Lung (tissue), 12 donors: ENCODE data around the gene HS6ST2. TPM values are rescaled to one million over a fixed set of nuclear protein-coding genes. Genes with fewer than 3 reads are reported as not detected.

ENCODE experiments used
- ATAC-seq: fragments of 200-7000 bp; cut with Tn5 transposase; one replicate; pipeline ENCODE4 v1.9.1; 2020; ENCODE audit warnings: moderate number of reproducible peaks; ENCODE audit not compliant: insufficient read depth, low FRiP score
- DNase-seq, 3 donors: peaks; one replicate each; pipeline ENCODE4 v3.0.0-alpha.2; 2013 to 2017
- H3K27ac ChIP-seq, 2 donors: one replicate each; pipeline ENCODE4 v1.5.1; 2013; ENCODE audit warnings: mild to moderate bottlenecking in 2 of 2, moderate library complexity in 2 of 2, control low read depth in 1 of 2, inconsistent platforms in 1 of 2, low read depth in 1 of 2, low read length in 1 of 2
- H3K27me3 ChIP-seq, 3 donors: one replicate each; pipeline ENCODE4 v1.5.1; 2013; ENCODE audit warnings: low read length in 2 of 3; ENCODE audit not compliant: control insufficient read depth in 3 of 3, insufficient read depth in 3 of 3
- H3K36me3 ChIP-seq, 4 donors: one replicate each; pipeline ENCODE4 v1.5.1; 2013; ENCODE audit warnings: low read length in 4 of 4, mild to moderate bottlenecking in 1 of 4, moderate library complexity in 1 of 4; ENCODE audit not compliant: control insufficient read depth in 4 of 4, insufficient read depth in 4 of 4
- H3K4me1 ChIP-seq, 5 donors: one replicate each; pipeline ENCODE4 v1.5.1; 2013; ENCODE audit warnings: low read length in 5 of 5, mild to moderate bottlenecking in 2 of 5, moderate library complexity in 1 of 5; ENCODE audit not compliant: control insufficient read depth in 5 of 5, insufficient read depth in 5 of 5
- H3K4me3 ChIP-seq: one replicate; pipeline ENCODE4 v1.5.1; 2013; ENCODE audit warnings: mild to moderate bottlenecking, control low read depth, moderate library complexity
- H3K9ac ChIP-seq, 2 donors: one replicate each; pipeline ENCODE4 v1.5.1; 2013; ENCODE audit warnings: low read length in 2 of 2, control low read depth in 1 of 2; ENCODE audit not compliant: insufficient read depth in 1 of 2
- H3K9me3 ChIP-seq, 4 donors: one replicate each; pipeline ENCODE4 v1.5.1; 2013; ENCODE audit warnings: low read length in 3 of 4, mild to moderate bottlenecking in 1 of 4, moderate library complexity in 1 of 4; ENCODE audit not compliant: control insufficient read depth in 4 of 4, insufficient read depth in 3 of 4
- WGBS, 2 donors: extraction: QIAGEN DNeasy Blood & Tissue Kit; methylation state at CpG; one replicate each; pipeline ENCODE4 v1.1.7; 2013; 5-methylcytosine and 5-hydroxymethylcytosine counted together
- polyA plus RNA-seq, 2 donors: library from polyadenylated mRNA; stranded (reverse); fragments of 200-250 nt; gene quantifications; one replicate each; pipeline ENCODE4 v1.2.1, GENCODE V29; 2013
- total RNA-seq, 2 donors: library from RNA; depleted of rRNA in 1 of 2; stranded (reverse); fragments of >200 nt in 1 of 2; gene quantifications; one replicate each; pipeline ENCODE4 v1.2.1, GENCODE V29; 2014 to 2021
- TF ChIP-seq, protein P1 (sequence below): IDR thresholded peaks from 2 replicates; pipeline ENCODE4 v1.5.1; 2012; ENCODE audit warnings: mild to moderate bottlenecking; ENCODE audit errors: control extremely low read depth, extremely low read depth
- donor health status: control.
- donor health status: control.
- donor health status: Bipolar disorder and iron deficiency.
- donor health status: healthy.
- donor health status: DM: yes; HTN: yes; CAD: no.

The HS6ST2 gene
- total and polyA plus RNA-seq, 4 donors, result 0.28 to 14.3 (median 2.2) TPM

- ATAC-seq, result no peak
- Histone ChIP-seq H3K36me3 (no peaks in the 10 kb centered on the region), H3K9me3 (peaks cover 0 to 2% (median 0%) of the 10 kb centered on the region in 4 donors), H3K27ac (no peak overlapping the region), H3K4me3 (no peak overlapping the region), H3K9ac (no peak overlapping the region), H3K27me3 (peaks cover 4 to 12% (median 4%) of the 10 kb centered on the region in 3 donors), H3K4me1 (no peaks in the 10 kb centered on the region)
- no peak for DNase-seq
- 76 to 89% methylated on average over 3 of the region's 3 CpGs for WGBS, 2 donors
- TF ChIP-seq, protein P1, sequence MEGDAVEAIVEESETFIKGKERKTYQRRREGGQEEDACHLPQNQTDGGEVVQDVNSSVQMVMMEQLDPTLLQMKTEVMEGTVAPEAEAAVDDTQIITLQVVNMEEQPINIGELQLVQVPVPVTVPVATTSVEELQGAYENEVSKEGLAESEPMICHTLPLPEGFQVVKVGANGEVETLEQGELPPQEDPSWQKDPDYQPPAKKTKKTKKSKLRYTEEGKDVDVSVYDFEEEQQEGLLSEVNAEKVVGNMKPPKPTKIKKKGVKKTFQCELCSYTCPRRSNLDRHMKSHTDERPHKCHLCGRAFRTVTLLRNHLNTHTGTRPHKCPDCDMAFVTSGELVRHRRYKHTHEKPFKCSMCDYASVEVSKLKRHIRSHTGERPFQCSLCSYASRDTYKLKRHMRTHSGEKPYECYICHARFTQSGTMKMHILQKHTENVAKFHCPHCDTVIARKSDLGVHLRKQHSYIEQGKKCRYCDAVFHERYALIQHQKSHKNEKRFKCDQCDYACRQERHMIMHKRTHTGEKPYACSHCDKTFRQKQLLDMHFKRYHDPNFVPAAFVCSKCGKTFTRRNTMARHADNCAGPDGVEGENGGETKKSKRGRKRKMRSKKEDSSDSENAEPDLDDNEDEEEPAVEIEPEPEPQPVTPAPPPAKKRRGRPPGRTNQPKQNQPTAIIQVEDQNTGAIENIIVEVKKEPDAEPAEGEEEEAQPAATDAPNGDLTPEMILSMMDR, result no peak
Observed at GRCh38 chrX:132676102-132676501, 282.3 kb downstream of the HS6ST2 start.

- TF ChIP-seq, protein P1, result no peak
- 25 to 67% methylated on average over 1 of the region's 1 CpG for WGBS, 2 donors
Observed at GRCh38 chrX:132673331-132673730, 285.1 kb downstream of the HS6ST2 start.

GRCh38 chrX:132671229-132671641 lies 287.2 kb downstream of the HS6ST2 start:
- no peak for ATAC-seq
- WGBS, 2 donors, result 59 to 79% methylated on average over 3 of the region's 3 CpGs
- Histone ChIP-seq H3K27ac (no peak overlapping the region), H3K4me3 (no peak overlapping the region), H3K9me3 (peaks cover 0 to 3% (median 0%) of the 10 kb centered on the region in 4 donors), H3K36me3 (no peaks in the 10 kb centered on the region), H3K27me3 (peaks cover 3 to 39% (median 16%) of the 10 kb centered on the region in 3 donors), H3K9ac (no peak overlapping the region), H3K4me1 (no peaks in the 10 kb centered on the region)
- DNase-seq, result no peak
- TF ChIP-seq, protein P1, result no peak

More at GRCh38 chrX:132673331-132673730, 285.1 kb downstream of the HS6ST2 start:
- Histone ChIP-seq H3K4me1 (no peaks in the 10 kb centered on the region), H3K9ac (no peak overlapping the region), H3K27ac (no peak overlapping the region), H3K27me3 (peaks cover 4 to 24% (median 16%) of the 10 kb centered on the region in 3 donors), H3K36me3 (no peaks in the 10 kb centered on the region), H3K4me3 (no peak overlapping the region), H3K9me3 (peaks cover 0 to 3% (median 0%) of the 10 kb centered on the region in 4 donors)
- DNase-seq (peak in 2 of 3 donors; percentile 62 to 89), ATAC-seq (no peak)

- no peak overlapping the region for H3K27ac ChIP-seq
- peaks cover 3 to 33% (median 23%) of the 10 kb centered on the region in 3 donors for H3K27me3 ChIP-seq
- 81 to 98% methylated on average over 4 of the region's 4 CpGs for WGBS, 2 donors
- TF ChIP-seq, protein P1, result no peak
- no peak overlapping the region for H3K4me3 ChIP-seq
- no peaks in the 10 kb centered on the region for H3K4me1 ChIP-seq
- no peak for ATAC-seq
- H3K9me3 ChIP-seq, result peaks cover 0 to 3% (median 0%) of the 10 kb centered on the region in 4 donors
- no peak for DNase-seq
- H3K36me3 ChIP-seq, result no peaks in the 10 kb centered on the region
- H3K9ac ChIP-seq, result no peak overlapping the region
Observed at GRCh38 chrX:132669142-132669541, 289.3 kb downstream of the HS6ST2 start.
